Measurements from ENCODE around the gene SPATA31D4.

Gene SPATA31D4

GRCh38 chr9:81955625-81956024 is 27.4 kb downstream of the SPATA31D4 start:
- Histone ChIP-seq H3K9me3 (peaks cover 36% of the 10 kb centered on the region), H3K4me1 (no peaks in the 10 kb centered on the region), H3K27me3 (no peaks in the 10 kb centered on the region), H3K4me2 (no peak overlapping the region), H3K9ac (no peak overlapping the region), H3K27ac (no peak overlapping the region), H4K20me1 (no peaks in the 10 kb centered on the region), H3K4me3 (no peak overlapping the region), H3K36me3 (no peaks in the 10 kb centered on the region)
- no peak for TF ChIP-seq Cebpa-rat (IDR thresholded peaks at IDR 0.05)

DNA sequence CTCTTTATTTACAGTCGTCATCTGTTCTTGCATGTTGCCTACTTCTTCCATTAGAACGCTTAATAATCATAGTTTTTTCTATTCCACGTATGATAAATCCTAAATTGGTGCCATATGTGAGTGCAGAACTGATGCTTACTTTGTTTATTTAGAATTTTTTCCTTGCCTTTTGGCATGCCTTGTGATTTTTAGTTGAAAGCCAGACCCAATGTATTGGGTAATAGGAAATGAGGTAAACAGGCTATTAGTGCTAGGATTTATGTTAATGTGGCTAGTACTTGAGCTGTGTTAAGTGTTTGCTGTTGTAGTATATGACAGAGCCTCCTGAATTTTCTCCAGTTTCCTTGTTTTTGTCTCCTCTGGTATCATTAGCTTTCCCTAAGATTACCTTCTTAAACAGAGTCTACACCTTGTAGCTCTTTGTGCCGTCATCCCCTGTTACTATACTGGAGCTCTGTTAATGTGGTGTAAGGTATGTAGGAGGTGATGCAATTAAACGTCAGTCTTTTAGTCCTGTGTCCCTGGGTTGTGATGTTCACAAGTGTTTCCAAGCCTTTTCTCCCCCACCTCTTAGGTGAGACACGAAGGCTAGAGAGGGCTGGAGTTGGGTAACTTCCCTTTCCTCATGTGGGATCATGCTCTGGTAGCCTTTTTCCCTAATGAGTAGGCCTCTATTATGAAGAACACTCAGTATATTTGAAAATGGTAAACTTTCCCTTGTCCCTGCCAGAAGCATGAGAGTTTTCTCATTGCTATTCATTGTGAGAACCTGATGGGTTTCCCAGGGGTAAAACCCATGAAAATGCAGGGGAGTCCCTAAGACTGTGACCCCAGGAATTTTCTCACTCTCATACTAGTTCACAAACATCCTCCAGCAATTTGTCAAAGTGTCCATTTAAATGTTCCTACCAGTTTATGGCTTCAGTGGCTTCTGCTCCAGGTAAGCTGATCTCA is 36.3 kb downstream of the SPATA31D4 start:
- Histone ChIP-seq H3K4me1 (peaks cover 14% of the 10 kb centered on the region), H3K27ac (no peak overlapping the region), H3K4me3 (no peak overlapping the region), H4K20me1 (no peaks in the 10 kb centered on the region), H3K9ac (no peak overlapping the region), H3K36me3 (no peaks in the 10 kb centered on the region), H3K27me3 (no peaks in the 10 kb centered on the region; the same call in 1 of the 2 replicates), H3K9me3 (peaks cover 10% of the 10 kb centered on the region; the same call in 1 of the 2 replicates), H3K4me2 (peak overlapping the region; percentile 46)
- TF ChIP-seq Cebpa-rat (IDR thresholded peaks at IDR 0.05) = no peak

DNA sequence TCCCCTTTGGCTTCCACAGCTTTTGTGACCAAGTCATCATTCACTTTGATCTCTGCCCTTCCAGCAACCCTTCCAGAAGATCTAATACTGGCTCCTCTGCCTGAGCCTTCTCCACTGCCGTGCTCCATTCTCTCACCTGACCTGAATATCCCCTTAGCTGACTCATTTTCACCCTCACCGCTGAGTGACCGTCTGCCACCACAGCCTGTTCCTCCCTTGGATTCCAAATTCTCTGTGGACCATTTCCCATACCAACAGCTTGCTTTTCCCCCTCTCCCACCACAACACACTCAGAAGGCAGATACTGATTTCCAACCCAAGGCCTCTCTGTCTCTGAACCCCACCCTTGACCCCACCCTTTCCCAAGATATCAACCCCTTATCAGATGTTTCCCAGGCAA is 39.8 kb downstream of the SPATA31D4 start:
- H4K20me1 ChIP-seq = no peaks in the 10 kb centered on the region
- no peak overlapping the region for H3K27ac ChIP-seq
- H3K4me3 ChIP-seq = no peak overlapping the region
- H3K9ac ChIP-seq = no peak overlapping the region
- no peak for TF ChIP-seq Cebpa-rat (IDR thresholded peaks at IDR 0.05)
- peaks cover 10% of the 10 kb centered on the region; the same call in 1 of the 2 replicates for H3K9me3 ChIP-seq
- no peaks in the 10 kb centered on the region for H3K36me3 ChIP-seq
- H3K4me2 ChIP-seq = no peak overlapping the region
- H3K4me1 ChIP-seq = peaks cover 14% of the 10 kb centered on the region
- no peaks in the 10 kb centered on the region; the same call in 1 of the 2 replicates for H3K27me3 ChIP-seq

DNA sequence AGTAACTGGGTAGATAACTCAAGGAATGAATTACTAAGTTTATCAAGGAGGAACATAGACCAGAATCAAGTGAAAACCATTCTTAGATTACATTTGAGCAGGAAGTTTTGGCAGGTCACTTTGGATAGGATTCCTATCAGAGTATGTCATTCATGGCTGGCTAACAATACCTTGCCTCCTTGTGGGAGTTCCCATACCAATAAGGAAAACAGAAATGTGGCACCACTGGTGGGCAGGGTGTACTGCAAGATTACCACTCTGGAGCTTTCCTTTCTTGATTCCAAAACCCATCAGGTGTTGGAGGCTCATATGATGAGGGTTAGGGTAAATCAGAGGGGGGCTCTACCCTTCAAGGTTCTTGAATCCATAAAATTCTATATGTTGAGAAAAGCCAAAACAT is 41.7 kb downstream of the SPATA31D4 start:
- no peak for TF ChIP-seq Cebpa-rat (IDR thresholded peaks at IDR 0.05)
- Histone ChIP-seq H3K36me3 (no peaks in the 10 kb centered on the region), H3K4me2 (no peak overlapping the region), H3K9ac (no peak overlapping the region), H3K9me3 (peaks cover 16% of the 10 kb centered on the region; the same call in 1 of the 2 replicates), H4K20me1 (no peaks in the 10 kb centered on the region), H3K4me1 (peaks cover 8% of the 10 kb centered on the region), H3K4me3 (no peak overlapping the region), H3K27ac (no peak overlapping the region), H3K27me3 (no peaks in the 10 kb centered on the region; the same call in 1 of the 2 replicates)

DNA sequence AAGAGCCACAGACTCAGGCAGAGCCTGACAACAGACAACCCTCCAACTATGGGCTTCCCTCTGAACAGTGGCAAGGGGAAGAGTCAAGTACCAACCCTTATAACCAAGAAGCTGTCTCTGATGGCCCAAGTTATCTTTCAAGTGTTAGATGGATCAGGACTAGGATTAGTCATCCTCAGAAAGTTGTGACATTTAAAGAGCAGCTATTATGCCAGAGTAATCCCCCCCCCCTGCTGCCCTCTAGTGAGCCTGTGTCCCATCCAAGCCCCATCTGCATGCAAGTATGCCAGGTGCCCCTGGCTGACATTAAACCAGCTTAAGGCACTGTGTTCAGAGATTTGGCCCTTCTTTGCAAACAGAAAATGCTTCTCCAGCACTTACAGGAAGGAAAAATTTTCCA is 43.5 kb downstream of the SPATA31D4 start:
- no peak overlapping the region for H3K4me2 ChIP-seq
- no peak overlapping the region for H3K9ac ChIP-seq
- no peaks in the 10 kb centered on the region; the same call in 1 of the 2 replicates for H3K27me3 ChIP-seq
- H3K9me3 ChIP-seq = peaks cover 17% of the 10 kb centered on the region
- no peak overlapping the region for H3K27ac ChIP-seq
- no peak overlapping the region for H3K4me3 ChIP-seq
- H4K20me1 ChIP-seq = no peaks in the 10 kb centered on the region
- no peak for TF ChIP-seq Cebpa-rat (IDR thresholded peaks at IDR 0.05)
- H3K36me3 ChIP-seq = no peaks in the 10 kb centered on the region
- H3K4me1 ChIP-seq = no peaks in the 10 kb centered on the region

GRCh38 chr9:81974764-81975163 is 46.5 kb downstream of the SPATA31D4 start:
- no peak for TF ChIP-seq Cebpa-rat (IDR thresholded peaks at IDR 0.05)
- H3K9ac ChIP-seq = no peak overlapping the region
- no peaks in the 10 kb centered on the region for H3K36me3 ChIP-seq
- no peak overlapping the region for H3K4me3 ChIP-seq
- H3K27ac ChIP-seq = no peak overlapping the region
- no peaks in the 10 kb centered on the region for H3K4me1 ChIP-seq
- H4K20me1 ChIP-seq = no peaks in the 10 kb centered on the region
- no peak overlapping the region for H3K4me2 ChIP-seq
- H3K27me3 ChIP-seq = no peaks in the 10 kb centered on the region
- H3K9me3 ChIP-seq = peaks cover 18% of the 10 kb centered on the region

GRCh38 chr9:81976351-81976750 is 48.1 kb downstream of the SPATA31D4 start:
- no peaks in the 10 kb centered on the region for H3K27me3 ChIP-seq
- H3K27ac ChIP-seq = no peak overlapping the region
- H3K9ac ChIP-seq = no peak overlapping the region
- no peak overlapping the region for H3K4me2 ChIP-seq
- H3K36me3 ChIP-seq = no peaks in the 10 kb centered on the region
- no peak overlapping the region for H3K4me3 ChIP-seq
- TF ChIP-seq Cebpa-rat (IDR thresholded peaks at IDR 0.05) = no peak
- H3K9me3 ChIP-seq = peaks cover 18% of the 10 kb centered on the region
- H4K20me1 ChIP-seq = no peaks in the 10 kb centered on the region
- no peaks in the 10 kb centered on the region for H3K4me1 ChIP-seq

GRCh38 chr9:81979196-81979595 is 51.0 kb downstream of the SPATA31D4 start:
- H3K9me3 ChIP-seq = peaks cover 14% of the 10 kb centered on the region
- H4K20me1 ChIP-seq = no peaks in the 10 kb centered on the region
- TF ChIP-seq Cebpa-rat (IDR thresholded peaks at IDR 0.05) = no peak
- no peak overlapping the region for H3K4me2 ChIP-seq
- H3K9ac ChIP-seq = no peak overlapping the region
- no peaks in the 10 kb centered on the region for H3K4me1 ChIP-seq
- H3K27me3 ChIP-seq = no peaks in the 10 kb centered on the region
- no peaks in the 10 kb centered on the region for H3K36me3 ChIP-seq
- no peak overlapping the region for H3K4me3 ChIP-seq
- H3K27ac ChIP-seq = no peak overlapping the region

DNA sequence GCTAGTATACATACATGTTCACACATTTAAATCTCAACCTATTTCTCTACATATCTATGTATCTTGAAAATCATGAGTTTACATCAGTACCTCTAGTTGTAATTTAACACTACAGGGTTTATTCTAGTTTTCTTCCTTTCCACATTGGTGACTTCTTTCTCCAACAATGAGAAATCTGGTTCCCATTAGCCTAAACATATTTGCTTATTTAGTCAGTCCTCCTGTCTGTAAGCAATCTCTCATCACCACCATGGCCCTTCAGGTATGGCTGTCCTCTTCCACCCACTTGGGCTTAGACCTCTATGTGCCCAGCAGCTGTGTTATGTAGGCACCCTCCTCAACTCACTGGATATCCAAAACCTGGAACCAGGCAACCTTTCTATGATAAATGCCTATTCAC is 52.3 kb downstream of the SPATA31D4 start:
- H3K36me3 ChIP-seq = no peaks in the 10 kb centered on the region
- H3K4me2 ChIP-seq = no peak overlapping the region
- H3K9me3 ChIP-seq = peaks cover 12% of the 10 kb centered on the region
- no peaks in the 10 kb centered on the region for H3K27me3 ChIP-seq
- no peaks in the 10 kb centered on the region for H3K4me1 ChIP-seq
- no peak overlapping the region for H3K4me3 ChIP-seq
- no peak overlapping the region for H3K27ac ChIP-seq
- TF ChIP-seq Cebpa-rat (IDR thresholded peaks at IDR 0.05) = no peak
- no peak overlapping the region for H3K9ac ChIP-seq
- H4K20me1 ChIP-seq = no peaks in the 10 kb centered on the region

DNA sequence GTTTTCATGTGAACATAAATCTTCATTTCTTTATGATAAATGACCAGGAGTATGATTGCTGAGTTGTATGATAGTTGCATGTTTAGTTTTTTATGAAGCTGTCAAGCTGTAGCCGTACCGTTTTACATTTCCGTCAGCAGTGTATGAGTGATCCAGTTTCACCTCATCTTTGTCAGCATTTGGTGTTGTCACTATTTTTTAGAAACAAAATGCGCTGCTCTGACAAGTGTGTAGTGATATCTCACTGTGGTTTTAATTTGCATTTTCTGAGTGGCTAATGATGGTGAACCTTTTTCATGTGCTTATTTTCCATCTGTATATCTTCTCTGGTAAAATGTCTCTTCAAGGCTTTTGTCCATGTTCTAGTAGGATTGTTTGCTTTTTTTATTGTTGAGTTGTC is 53.7 kb downstream of the SPATA31D4 start:
- Histone ChIP-seq H3K27me3 (no peaks in the 10 kb centered on the region), H3K4me1 (no peaks in the 10 kb centered on the region), H3K4me3 (no peak overlapping the region), H3K4me2 (no peak overlapping the region), H3K9ac (no peak overlapping the region), H3K27ac (no peak overlapping the region), H3K9me3 (peaks cover 6% of the 10 kb centered on the region), H3K36me3 (no peaks in the 10 kb centered on the region), H4K20me1 (no peaks in the 10 kb centered on the region)
- TF ChIP-seq Cebpa-rat (IDR thresholded peaks at IDR 0.05) = no peak

Data from BLaER1 (cell line).